ENCODE results near the gene TIGAR.

- no peak for TF ChIP-seq CTCF (IDR thresholded peaks at IDR 0.05; ENCODE audit: extremely low read depth in 1 of 2, insufficient read depth in 1 of 2, low read depth in 1 of 2, low read length in 2 of 2)
- TF ChIP-seq POLR2AphosphoS5 (IDR thresholded peaks at IDR 0.05; ENCODE audit: insufficient read depth, low read depth, low read length) = no peak
Measured at GRCh38 chr12:4388662-4389061, 67.6 kb downstream of the TIGAR start.
